Endothelial cell (in vitro differentiated cells): Measurements from ENCODE around the gene SCN4B. TPM values are rescaled to one million over a fixed set of nuclear protein-coding genes. Genes with fewer than 3 reads are reported as not detected.

Experiments used
- DNase-seq: peaks from one replicate; pipeline ENCODE4 v3.0.0; 2021; ENCODE audit warnings: low spot score
- H3K27ac Mint-ChIP-seq: one replicate; pipeline ENCODE4 v1.8.0; 2021; ENCODE audit warnings: mixed read lengths, inconsistent platforms; ENCODE audit not compliant: unreplicated experiment
- H3K27me3 Mint-ChIP-seq: one replicate; pipeline ENCODE4 v1.8.0; 2021; ENCODE audit warnings: mild to moderate bottlenecking, moderate library complexity, mixed read lengths, inconsistent platforms; ENCODE audit not compliant: unreplicated experiment
- H3K36me3 Mint-ChIP-seq: one replicate; pipeline ENCODE4 v1.8.0; 2021; ENCODE audit warnings: mild to moderate bottlenecking, low read depth, mixed read lengths, inconsistent platforms; ENCODE audit not compliant: unreplicated experiment
- H3K4me1 Mint-ChIP-seq: one replicate; pipeline ENCODE4 v1.8.0; 2021; ENCODE audit warnings: mild to moderate bottlenecking, mixed read lengths, inconsistent platforms; ENCODE audit not compliant: unreplicated experiment
- H3K4me3 Mint-ChIP-seq: one replicate; pipeline ENCODE4 v1.8.0; 2021; ENCODE audit warnings: mild to moderate bottlenecking, mixed read lengths, inconsistent platforms; ENCODE audit not compliant: unreplicated experiment
- H3K9me3 Mint-ChIP-seq: one replicate; pipeline ENCODE4 v1.8.0; 2021; ENCODE audit warnings: mixed read lengths, inconsistent platforms; ENCODE audit not compliant: unreplicated experiment
- CTCF ChIP-seq: fragments of 200-600 bp; sonication (generic); IDR thresholded peaks from one replicate; pipeline ENCODE4 v1.5.0; 2021; ENCODE audit warnings: antibody characterized with exemption; ENCODE audit not compliant: unreplicated experiment
- total RNA-seq: library from RNA; stranded (reverse); fragmentation: NEBNext Ultra II Directional; extraction: Animal tissue kit (Norgen Biotek cat#: 25700); gene quantifications from one replicate; pipeline ENCODE4 v1.2.1, GENCODE V29; 2021; ENCODE audit not compliant: unreplicated experiment

SCN4B gene
- total RNA-seq, 1 donor from 2014 or later, result 3.1 TPM

- Mint-ChIP-seq H3K4me1 (peaks cover 17% of the 10 kb centered on the region), H3K4me3 (peak overlapping the region; percentile 87), H3K27ac (no peak overlapping the region), H3K9me3 (no peaks in the 10 kb centered on the region), H3K36me3 (no peaks in the 10 kb centered on the region), H3K27me3 (peaks cover 11% of the 10 kb centered on the region)
- DNase-seq, result no peak
- no peak for TF ChIP-seq CTCF
Measured at GRCh38 chr11:118146554-118146953, 6.1 kb downstream of the SCN4B start.

- peak; percentile 97 for TF ChIP-seq CTCF
- Mint-ChIP-seq H3K27ac (no peak overlapping the region), H3K9me3 (no peaks in the 10 kb centered on the region), H3K36me3 (no peaks in the 10 kb centered on the region), H3K4me3 (peak overlapping the region; percentile 87), H3K27me3 (peaks cover 7% of the 10 kb centered on the region), H3K4me1 (peaks cover 17% of the 10 kb centered on the region)
- DNase-seq, result peak; percentile 89
Measured at GRCh38 chr11:118145285-118146227, 7.1 kb downstream of the SCN4B start.

GRCh38 chr11:118144301-118145268, 8.0 kb downstream of the SCN4B start:
- H3K4me1 Mint-ChIP-seq, result peaks cover 17% of the 10 kb centered on the region
- peaks cover 9% of the 10 kb centered on the region for H3K27me3 Mint-ChIP-seq
- no peaks in the 10 kb centered on the region for H3K36me3 Mint-ChIP-seq
- DNase-seq, result no peak
- H3K9me3 Mint-ChIP-seq, result no peaks in the 10 kb centered on the region
- no peak overlapping the region for H3K4me3 Mint-ChIP-seq
- H3K27ac Mint-ChIP-seq, result no peak overlapping the region
- no peak for TF ChIP-seq CTCF

GRCh38 chr11:118143661-118144185, 8.9 kb downstream of the SCN4B start:
- Mint-ChIP-seq H3K27me3 (peaks cover 10% of the 10 kb centered on the region), H3K9me3 (no peaks in the 10 kb centered on the region), H3K4me1 (peaks cover 23% of the 10 kb centered on the region), H3K4me3 (no peak overlapping the region), H3K27ac (no peak overlapping the region), H3K36me3 (no peaks in the 10 kb centered on the region)
- no peak for DNase-seq
- TF ChIP-seq CTCF, result no peak
